ENCODE measurements around the gene SCT.
A peak's percentile ranks its signal among the peaks of the same experiment; 100 is the strongest.

Gene SCT

DNA sequence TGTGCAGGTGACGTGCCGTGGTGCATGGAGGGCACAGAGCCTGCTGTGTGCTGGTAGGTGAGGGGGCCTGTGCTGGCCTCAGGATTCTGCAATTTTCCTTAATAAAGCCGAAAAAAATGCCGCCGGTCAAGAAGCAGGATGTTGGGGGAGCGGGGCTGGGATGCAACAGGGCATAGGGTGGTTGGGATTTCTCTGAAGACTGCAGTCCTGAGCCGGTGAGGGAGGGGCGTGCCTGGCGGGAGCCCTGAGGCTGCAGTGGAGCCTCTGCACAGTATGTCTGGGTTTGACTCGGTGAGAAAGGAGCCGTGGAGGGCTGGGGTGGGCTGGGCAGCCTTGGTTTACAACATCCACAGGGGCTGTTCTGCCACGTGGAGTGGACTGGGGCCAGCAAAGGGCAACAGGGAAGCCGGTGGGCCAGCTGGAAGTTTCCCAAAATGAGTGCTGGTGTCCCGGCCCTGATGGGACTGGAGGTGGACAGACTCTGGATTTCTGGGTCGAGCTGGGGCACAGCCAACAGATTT, 3.6 kb downstream of the SCT start:
- no peak for DNase-seq

- no peak for DNase-seq
Observed at GRCh38 chr11:621838-622237, 5.1 kb downstream of the SCT start.

- no peak for DNase-seq
Observed at GRCh38 chr11:620935-621814, 5.8 kb downstream of the SCT start.

- no peak for DNase-seq
Observed at GRCh38 chr11:620201-620600, 6.8 kb downstream of the SCT start.

DNA sequence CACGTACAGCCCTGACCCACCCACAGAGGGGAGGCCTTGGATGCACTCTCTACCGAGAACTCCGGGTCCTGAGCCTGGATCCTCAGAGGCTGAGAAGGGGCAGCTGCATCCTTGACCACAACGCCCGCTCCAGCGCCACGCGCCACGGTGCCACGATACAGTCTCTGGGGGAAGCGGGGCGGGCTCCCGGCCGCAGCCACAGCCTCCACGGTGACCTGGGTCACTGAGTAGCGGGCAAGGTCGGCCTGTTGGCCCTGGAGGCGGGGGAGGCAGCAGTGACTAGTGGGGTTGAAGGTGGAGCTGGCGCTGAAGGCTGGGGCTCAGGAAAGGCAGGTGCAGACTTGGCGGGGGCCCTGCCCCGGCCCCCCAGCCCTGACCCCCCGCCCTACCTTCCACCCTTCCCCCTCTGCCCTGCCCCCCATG, 7.3 kb downstream of the SCT start:
- no peak for DNase-seq

- DNase-seq: no peak
Observed at GRCh38 chr11:618856-619627, 7.9 kb downstream of the SCT start.

DNA sequence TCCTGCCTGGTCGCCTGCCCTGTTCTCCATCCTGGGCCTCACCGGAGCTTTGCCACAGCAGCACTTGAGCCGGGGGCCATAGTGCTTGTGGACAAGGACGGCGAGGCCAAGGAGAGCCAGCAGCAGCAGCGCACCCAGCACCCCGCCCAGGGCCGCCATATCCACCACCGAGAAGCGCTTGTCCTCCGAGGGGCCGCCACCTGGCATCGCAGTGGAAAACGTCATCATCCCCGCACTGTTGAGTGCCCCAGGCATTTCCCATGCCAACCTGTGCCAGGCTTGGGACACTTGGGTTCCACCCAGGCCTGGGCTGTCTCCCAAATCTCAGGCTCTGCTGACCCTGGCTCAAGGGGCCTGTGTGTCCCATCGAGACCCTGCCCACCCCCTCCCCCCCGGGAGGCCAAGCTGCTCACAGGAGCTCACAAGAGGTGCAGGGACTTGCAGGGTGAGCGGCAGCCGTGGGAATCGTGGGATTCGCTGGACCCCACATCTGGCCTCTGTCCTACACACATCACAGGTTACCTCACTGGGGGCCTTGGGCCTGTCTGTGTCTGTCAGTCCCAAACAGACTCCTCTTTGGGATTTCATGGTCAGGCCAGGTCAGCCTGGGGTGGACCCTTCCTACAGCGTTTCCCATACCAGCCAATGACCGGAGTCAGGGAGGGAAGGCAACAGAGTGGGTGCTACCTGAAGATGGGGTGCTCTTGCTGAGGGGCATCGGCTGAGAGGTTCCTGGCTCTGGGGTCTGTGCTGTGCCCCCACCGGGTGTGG, 8.9 kb downstream of the SCT start:
- peak in 4 of 56 donors; percentile 14 to 62 (median 40) for DNase-seq

GRCh38 chr11:617199-617911, 9.6 kb downstream of the SCT start:
- no peak for DNase-seq

DNA sequence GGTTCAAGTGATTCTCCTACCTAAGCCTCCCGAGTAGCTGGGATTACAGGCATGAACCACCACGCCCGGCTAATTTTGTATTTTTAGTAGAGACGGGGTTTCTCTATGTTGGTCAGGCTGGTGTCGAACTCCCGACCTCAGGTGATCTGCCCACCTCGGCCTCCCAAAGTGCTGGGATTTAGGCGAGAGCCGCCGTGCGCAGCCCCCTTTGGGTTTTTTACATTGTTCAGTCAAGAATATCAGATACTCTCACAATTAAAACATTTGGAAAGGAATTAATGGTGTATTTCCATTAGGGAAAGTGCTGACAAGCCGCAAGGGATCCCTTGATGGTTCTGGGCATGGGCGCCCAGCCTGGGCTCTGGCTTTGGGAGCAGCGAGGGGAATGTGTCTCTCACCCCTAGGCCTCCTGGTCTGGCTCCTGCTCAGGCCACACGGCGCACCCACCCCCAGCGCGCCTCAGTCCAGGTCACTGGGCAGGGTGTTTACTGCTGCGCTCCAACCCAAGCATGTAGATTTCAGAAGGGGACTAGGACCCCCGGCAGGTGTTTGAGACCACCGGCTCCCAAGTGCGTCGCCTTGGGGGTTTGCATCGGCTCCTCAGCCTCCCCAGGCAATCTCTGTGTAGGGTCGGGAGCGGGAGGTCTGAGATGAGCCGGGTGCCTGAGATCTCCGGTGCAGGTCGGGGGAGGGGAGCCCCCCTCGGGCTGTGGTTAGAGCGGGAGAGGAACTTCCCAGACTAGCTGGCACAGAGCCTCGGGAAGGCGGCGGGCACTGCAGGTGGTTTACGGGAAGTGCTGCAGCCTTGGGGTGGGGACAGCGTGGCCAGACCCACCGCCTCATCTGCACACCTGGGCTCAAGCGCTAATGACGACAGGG, 10.4 kb downstream of the SCT start:
- no peak for DNase-seq

- DNase-seq: peak; percentile 5 to 93 (median 76)
Observed at GRCh38 chr11:615504-616319, 11.3 kb downstream of the SCT start, which contains the start of gene IRF7. IRF7 (minus strand) TSS chr11:615950; CDS start chr11:615364, 586 bp downstream.

DNA sequence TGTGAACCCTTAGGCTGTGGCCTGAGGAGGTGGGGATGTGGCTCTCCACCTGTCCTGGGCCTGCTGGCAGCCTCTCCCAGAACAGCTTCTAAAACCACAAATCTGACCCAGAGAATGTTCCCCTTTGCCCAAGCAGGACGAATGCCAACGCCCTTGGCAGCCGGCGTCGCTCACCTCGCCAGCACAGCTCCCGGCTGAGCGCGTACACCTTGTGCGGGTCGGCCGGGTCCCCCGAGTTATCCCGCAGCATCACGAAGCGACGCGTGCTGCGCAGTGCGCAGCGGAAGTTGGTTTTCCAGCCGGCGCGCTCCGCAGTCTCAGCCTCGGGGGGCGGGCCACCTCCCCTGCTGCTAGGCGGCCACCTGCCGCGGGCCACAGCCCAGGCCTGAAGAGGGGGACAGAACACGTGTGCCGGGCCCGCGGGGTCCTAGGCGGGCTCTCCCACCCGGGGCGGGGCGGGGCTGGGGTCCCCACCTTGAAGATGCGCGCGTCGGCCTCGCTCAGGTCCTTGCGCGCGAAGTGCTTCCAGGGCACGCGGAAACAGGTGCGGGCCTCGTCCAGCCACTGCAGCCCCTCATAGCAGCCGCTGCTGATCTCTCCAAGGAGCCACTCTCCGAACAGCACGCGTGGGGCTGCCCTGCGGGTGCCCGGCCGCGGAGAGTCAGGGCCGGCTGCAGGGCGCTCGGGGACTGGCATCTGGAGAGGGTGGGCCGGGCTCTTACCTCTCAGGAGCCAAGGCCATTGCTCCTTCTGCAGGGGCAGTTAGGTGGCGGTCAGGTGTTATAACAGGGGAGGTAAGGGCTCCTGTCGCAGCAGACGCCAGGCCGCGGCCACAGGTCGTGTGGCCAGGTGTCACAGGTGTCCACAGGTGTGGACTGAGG, 12.1 kb downstream of the SCT start:
- DNase-seq: peak in 3 of 56 donors; percentile 13 to 37 (median 22)

DNA sequence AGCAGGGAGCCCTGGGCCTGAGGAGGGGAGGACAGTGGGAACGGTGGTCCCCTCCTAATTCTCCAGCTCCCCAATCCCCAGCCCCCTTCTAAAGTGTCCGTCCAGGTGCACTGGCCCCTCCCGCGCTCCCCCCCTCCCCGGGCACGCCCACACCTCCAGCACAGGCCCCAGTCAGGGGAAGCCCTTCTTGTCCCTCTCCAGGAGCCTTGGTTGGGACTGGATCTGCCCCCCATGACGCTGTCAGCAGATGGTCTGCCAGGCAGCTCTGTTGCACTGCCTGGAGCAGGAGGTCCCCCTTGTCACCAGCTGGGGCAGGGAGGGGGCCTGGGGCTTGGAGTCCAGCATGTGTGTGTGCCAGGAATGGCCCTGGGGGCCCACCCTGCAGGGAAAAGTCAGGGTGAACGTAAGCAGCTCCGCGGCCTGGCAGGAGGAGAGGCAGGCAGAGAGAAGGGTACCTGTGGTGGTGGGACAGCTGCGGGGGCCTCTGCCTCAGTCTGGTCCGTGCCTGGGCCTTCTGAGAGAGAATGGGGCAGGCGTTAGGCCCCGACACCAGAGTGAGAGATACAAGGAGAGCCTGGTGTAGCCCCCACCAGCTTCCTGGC, 12.9 kb downstream of the SCT start:
- no peak for DNase-seq

GRCh38 chr11:613369-613968, 13.5 kb downstream of the SCT start:
- DNase-seq: peak in 13 of 56 donors; percentile 24 to 47 (median 37)

DNA sequence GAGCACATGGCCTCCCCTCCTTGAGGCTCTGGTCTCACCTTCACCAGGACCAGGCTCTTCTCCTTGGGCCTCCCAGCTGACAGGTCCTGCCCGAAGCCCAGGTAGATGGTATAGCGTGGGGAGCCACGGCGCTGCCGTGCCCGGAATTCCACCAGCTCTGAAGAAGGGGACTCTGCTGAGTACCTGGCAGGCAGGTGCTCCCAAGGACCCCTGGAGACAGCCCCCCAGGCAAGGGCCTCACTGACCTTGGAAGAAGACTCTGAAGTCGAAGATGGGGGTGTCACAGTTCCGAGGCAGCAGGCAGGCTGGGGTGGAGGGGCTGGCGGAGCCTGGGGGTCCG, 14.1 kb downstream of the SCT start:
- no peak for DNase-seq

- no peak for DNase-seq
Observed at GRCh38 chr11:612201-612960, 14.6 kb downstream of the SCT start.

All from amygdala (tissue), 56 donors.